HL-60 (cell line): ENCODE results near the gene RGS7.

Experiments
- POLR2AphosphoS5 ChIP-seq: IDR thresholded peaks from 2 replicates; pipeline ENCODE4 v1.6.1; 2012; ENCODE audit warnings: low read depth
- TF ChIP-seq, protein P1 (sequence below): IDR thresholded peaks from one replicate; pipeline ENCODE4 v1.5.1; 2011; ENCODE audit warnings: low read length, control low read depth, inconsistent platforms; ENCODE audit not compliant: insufficient read depth
- TF ChIP-seq, protein P2 (sequence below): IDR thresholded peaks from 2 replicates; pipeline ENCODE4 v1.6.1; 2012; ENCODE audit warnings: low read depth; ENCODE audit not compliant: insufficient replicate concordance

DNA sequence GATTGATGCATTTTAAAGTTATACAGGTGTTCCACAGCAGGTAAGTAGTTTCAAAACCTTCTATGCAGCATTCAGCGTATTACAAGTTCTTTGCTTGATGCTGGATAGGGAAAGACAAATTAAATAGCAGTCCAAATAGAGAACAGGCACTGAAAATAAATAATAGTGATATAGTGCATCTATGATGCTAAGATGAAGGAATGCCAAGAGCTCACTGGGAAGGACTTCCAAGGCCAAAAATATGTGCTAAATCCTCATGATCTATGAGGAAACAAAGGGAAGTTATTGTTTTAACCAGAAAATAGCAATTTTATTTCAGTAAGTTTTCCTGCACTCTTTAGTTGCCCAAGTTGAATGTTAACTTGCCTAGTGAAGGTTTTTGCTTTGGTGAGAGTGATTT lies 617.3 kb downstream of the RGS7 start:
- TF ChIP-seq, protein P1, sequence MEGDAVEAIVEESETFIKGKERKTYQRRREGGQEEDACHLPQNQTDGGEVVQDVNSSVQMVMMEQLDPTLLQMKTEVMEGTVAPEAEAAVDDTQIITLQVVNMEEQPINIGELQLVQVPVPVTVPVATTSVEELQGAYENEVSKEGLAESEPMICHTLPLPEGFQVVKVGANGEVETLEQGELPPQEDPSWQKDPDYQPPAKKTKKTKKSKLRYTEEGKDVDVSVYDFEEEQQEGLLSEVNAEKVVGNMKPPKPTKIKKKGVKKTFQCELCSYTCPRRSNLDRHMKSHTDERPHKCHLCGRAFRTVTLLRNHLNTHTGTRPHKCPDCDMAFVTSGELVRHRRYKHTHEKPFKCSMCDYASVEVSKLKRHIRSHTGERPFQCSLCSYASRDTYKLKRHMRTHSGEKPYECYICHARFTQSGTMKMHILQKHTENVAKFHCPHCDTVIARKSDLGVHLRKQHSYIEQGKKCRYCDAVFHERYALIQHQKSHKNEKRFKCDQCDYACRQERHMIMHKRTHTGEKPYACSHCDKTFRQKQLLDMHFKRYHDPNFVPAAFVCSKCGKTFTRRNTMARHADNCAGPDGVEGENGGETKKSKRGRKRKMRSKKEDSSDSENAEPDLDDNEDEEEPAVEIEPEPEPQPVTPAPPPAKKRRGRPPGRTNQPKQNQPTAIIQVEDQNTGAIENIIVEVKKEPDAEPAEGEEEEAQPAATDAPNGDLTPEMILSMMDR, result no peak
- TF ChIP-seq POLR2AphosphoS5, result no peak
- TF ChIP-seq, protein P2, sequence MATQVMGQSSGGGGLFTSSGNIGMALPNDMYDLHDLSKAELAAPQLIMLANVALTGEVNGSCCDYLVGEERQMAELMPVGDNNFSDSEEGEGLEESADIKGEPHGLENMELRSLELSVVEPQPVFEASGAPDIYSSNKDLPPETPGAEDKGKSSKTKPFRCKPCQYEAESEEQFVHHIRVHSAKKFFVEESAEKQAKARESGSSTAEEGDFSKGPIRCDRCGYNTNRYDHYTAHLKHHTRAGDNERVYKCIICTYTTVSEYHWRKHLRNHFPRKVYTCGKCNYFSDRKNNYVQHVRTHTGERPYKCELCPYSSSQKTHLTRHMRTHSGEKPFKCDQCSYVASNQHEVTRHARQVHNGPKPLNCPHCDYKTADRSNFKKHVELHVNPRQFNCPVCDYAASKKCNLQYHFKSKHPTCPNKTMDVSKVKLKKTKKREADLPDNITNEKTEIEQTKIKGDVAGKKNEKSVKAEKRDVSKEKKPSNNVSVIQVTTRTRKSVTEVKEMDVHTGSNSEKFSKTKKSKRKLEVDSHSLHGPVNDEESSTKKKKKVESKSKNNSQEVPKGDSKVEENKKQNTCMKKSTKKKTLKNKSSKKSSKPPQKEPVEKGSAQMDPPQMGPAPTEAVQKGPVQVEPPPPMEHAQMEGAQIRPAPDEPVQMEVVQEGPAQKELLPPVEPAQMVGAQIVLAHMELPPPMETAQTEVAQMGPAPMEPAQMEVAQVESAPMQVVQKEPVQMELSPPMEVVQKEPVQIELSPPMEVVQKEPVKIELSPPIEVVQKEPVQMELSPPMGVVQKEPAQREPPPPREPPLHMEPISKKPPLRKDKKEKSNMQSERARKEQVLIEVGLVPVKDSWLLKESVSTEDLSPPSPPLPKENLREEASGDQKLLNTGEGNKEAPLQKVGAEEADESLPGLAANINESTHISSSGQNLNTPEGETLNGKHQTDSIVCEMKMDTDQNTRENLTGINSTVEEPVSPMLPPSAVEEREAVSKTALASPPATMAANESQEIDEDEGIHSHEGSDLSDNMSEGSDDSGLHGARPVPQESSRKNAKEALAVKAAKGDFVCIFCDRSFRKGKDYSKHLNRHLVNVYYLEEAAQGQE, result no peak
